HG03025 (cell line): ENCODE results near the gene HNRNPC.
"Not testable (repeated sequence)": the region's sequence is repeated elsewhere in the genome, so short reads cannot be mapped to it uniquely, and the experiment has no call there.

Source experiments
- ATAC-seq: cut with Tn5 transposase; IDR thresholded peaks from one replicate; pipeline ENCODE4 v1.9.1; 2021; ENCODE audit warnings: mild to moderate bottlenecking, moderate library complexity; ENCODE audit not compliant: unreplicated experiment, low FRiP score

The HNRNPC gene

GRCh38 chr14:21275261-21275858 is 6.1 kb upstream of the HNRNPC start:
- ATAC-seq, result no peak

GRCh38 chr14:21272661-21273060 is 3.4 kb upstream of the HNRNPC start:
- not testable (repeated sequence) for ATAC-seq

- no peak for ATAC-seq
Observed at GRCh38 chr14:21268617-21269251, 508 bp downstream of the HNRNPC start.

GRCh38 chr14:21267886-21268616 is 1.2 kb downstream of the HNRNPC start:
- no peak for ATAC-seq

GRCh38 chr14:21267431-21267845 is 1.8 kb downstream of the HNRNPC start:
- ATAC-seq, result no peak

GRCh38 chr14:21264025-21264801 is 5.0 kb downstream of the HNRNPC start:
- ATAC-seq, result peak; percentile 53

GRCh38 chr14:21263284-21264024 is 5.8 kb downstream of the HNRNPC start:
- peak; percentile 12 for ATAC-seq

- no peak for ATAC-seq
Observed at GRCh38 chr14:21262410-21262809, 6.8 kb downstream of the HNRNPC start.

GRCh38 chr14:21261824-21262223 is 7.4 kb downstream of the HNRNPC start:
- ATAC-seq, result no peak

- ATAC-seq, result no peak
Observed at GRCh38 chr14:21258889-21259787, 10.1 kb downstream of the HNRNPC start.

GRCh38 chr14:21258005-21258888 is 11.0 kb downstream of the HNRNPC start:
- no peak for ATAC-seq

GRCh38 chr14:21257394-21257909 is 11.8 kb downstream of the HNRNPC start:
- ATAC-seq, result no peak

- no peak for ATAC-seq
Observed at GRCh38 chr14:21256539-21257393, 12.5 kb downstream of the HNRNPC start.

GRCh38 chr14:21256102-21256447 is 13.2 kb downstream of the HNRNPC start:
- ATAC-seq, result not testable (repeated sequence)

- ATAC-seq, result no peak
Observed at GRCh38 chr14:21255385-21256101, 13.7 kb downstream of the HNRNPC start.

GRCh38 chr14:21252149-21252548 is 17.1 kb downstream of the HNRNPC start:
- no peak for ATAC-seq

GRCh38 chr14:21251215-21251614 is 18.0 kb downstream of the HNRNPC start:
- ATAC-seq, result no peak
